Measurements from ENCODE around the gene TMPRSS11B.

- TF ChIP-seq CTCF (IDR thresholded peaks at IDR 0.05): no peak
- TF ChIP-seq POLR2A (IDR thresholded peaks at IDR 0.05): no peak
Measured at GRCh38 chr4:68184923-68185322, 60.6 kb downstream of the TMPRSS11B start.
